ENCODE results near the gene TRIM59. TPM values are rescaled to one million over a fixed set of nuclear protein-coding genes. Genes with fewer than 3 reads are reported as not detected.

TRIM59 gene
- total and polyA plus RNA-seq, 10 of the 15 experiments (the other 5 are each of a cell fraction or from before 2014, with no cell fraction given) = 14.4 to 105 (median 33.3) TPM

GRCh38 chr3:160449636-160450598, at the start of gene TRIM59 (continued):
- TF ChIP-seq, protein P1, sequence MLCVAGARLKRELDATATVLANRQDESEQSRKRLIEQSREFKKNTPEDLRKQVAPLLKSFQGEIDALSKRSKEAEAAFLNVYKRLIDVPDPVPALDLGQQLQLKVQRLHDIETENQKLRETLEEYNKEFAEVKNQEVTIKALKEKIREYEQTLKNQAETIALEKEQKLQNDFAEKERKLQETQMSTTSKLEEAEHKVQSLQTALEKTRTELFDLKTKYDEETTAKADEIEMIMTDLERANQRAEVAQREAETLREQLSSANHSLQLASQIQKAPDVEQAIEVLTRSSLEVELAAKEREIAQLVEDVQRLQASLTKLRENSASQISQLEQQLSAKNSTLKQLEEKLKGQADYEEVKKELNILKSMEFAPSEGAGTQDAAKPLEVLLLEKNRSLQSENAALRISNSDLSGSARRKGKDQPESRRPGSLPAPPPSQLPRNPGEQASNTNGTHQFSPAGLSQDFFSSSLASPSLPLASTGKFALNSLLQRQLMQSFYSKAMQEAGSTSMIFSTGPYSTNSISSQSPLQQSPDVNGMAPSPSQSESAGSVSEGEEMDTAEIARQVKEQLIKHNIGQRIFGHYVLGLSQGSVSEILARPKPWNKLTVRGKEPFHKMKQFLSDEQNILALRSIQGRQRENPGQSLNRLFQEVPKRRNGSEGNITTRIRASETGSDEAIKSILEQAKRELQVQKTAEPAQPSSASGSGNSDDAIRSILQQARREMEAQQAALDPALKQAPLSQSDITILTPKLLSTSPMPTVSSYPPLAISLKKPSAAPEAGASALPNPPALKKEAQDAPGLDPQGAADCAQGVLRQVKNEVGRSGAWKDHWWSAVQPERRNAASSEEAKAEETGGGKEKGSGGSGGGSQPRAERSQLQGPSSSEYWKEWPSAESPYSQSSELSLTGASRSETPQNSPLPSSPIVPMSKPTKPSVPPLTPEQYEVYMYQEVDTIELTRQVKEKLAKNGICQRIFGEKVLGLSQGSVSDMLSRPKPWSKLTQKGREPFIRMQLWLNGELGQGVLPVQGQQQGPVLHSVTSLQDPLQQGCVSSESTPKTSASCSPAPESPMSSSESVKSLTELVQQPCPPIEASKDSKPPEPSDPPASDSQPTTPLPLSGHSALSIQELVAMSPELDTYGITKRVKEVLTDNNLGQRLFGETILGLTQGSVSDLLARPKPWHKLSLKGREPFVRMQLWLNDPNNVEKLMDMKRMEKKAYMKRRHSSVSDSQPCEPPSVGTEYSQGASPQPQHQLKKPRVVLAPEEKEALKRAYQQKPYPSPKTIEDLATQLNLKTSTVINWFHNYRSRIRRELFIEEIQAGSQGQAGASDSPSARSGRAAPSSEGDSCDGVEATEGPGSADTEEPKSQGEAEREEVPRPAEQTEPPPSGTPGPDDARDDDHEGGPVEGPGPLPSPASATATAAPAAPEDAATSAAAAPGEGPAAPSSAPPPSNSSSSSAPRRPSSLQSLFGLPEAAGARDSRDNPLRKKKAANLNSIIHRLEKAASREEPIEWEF (IDR thresholded peaks at IDR 0.05; ENCODE audit: insufficient replicate concordance, low read depth, low read length) = no peak
- TF ChIP-seq POLR2AphosphoS2 (IDR thresholded peaks at IDR 0.05; ENCODE audit: low read depth, low read length) (peak; percentile 77; the same call in 1 of the 2 replicates), FOXK2 (IDR thresholded peaks at IDR 0.05) (no peak), BMI1 (IDR thresholded peaks at IDR 0.05; ENCODE audit: borderline replicate concordance) (no peak), ATF2 (IDR thresholded peaks at IDR 0.05; ENCODE audit: low read length) (no peak), FOS (IDR thresholded peaks at IDR 0.05; ENCODE audit: borderline replicate concordance, extremely low read depth, insufficient read length) (no peak), IRF4 (IDR thresholded peaks at IDR 0.05; ENCODE audit: low read depth, low read length) (no peak), SREBF1 (IDR thresholded peaks at IDR 0.05; ENCODE audit: low read length) (no peak), YBX1 (IDR thresholded peaks at IDR 0.05) (no peak), HDGF (IDR thresholded peaks at IDR 0.05) (no peak), SMC3 (IDR thresholded peaks at IDR 0.05; ENCODE audit: borderline replicate concordance, low read length) (no peak), ZSCAN29 (IDR thresholded peaks at IDR 0.05) (no peak), CHD2 (IDR thresholded peaks at IDR 0.05; ENCODE audit: borderline replicate concordance, low read depth, low read length) (peak; percentile 58), MAX (IDR thresholded peaks at IDR 0.05; ENCODE audit: low read depth, low read length) (peak; percentile 100), NBN (IDR thresholded peaks at IDR 0.05) (peak; percentile 71), NR2F1 (conservative IDR thresholded peaks at IDR 0.05) (0 out of 2 replicates have a peak, but pooled peaks have one; percentile 8), EZH2 (IDR thresholded peaks at IDR 0.05; ENCODE audit: borderline replicate concordance, control insufficient read depth, low read depth, low read length) (no peak), HDAC6 (IDR thresholded peaks at IDR 0.05; ENCODE audit: unreplicated experiment) (no peak), PBX3 (IDR thresholded peaks at IDR 0.05; ENCODE audit: insufficient replicate concordance, low read depth, low read length) (no peak), EP300 (IDR thresholded peaks at IDR 0.05; ENCODE audit: borderline replicate concordance in 1 of 2, control insufficient read depth in 1 of 2, low read depth in 2 of 2, low read length in 2 of 2) (no peak)
- TF ChIP-seq, protein P2, sequence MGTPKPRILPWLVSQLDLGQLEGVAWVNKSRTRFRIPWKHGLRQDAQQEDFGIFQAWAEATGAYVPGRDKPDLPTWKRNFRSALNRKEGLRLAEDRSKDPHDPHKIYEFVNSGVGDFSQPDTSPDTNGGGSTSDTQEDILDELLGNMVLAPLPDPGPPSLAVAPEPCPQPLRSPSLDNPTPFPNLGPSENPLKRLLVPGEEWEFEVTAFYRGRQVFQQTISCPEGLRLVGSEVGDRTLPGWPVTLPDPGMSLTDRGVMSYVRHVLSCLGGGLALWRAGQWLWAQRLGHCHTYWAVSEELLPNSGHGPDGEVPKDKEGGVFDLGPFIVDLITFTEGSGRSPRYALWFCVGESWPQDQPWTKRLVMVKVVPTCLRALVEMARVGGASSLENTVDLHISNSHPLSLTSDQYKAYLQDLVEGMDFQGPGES (IDR thresholded peaks at IDR 0.05) = peak; percentile 58
